NCI-H345 treated with DMSO at 0.1 percent for 48 hours (cell line): ENCODE results near the gene TFAP2C.
A peak's percentile ranks its signal among the peaks of the same experiment; 100 is the strongest.

Experiments used
- DNase-seq: peaks from one replicate; lab custom pipeline; 2025; ENCODE audit not compliant: unreplicated experiment; lab: John Stamatoyannopoulos, UW

TFAP2C gene

GRCh38 chr20:56628873-56629463 lies at the start of gene TFAP2C:
TFAP2C (plus strand) TSS chr20:56629306; CDS start chr20:56629545, 239 bp downstream.
- DNase-seq: peak; percentile 77

- no peak for DNase-seq
Measured at GRCh38 chr20:56580226-56580625, 48.9 kb upstream of the TFAP2C start.

GRCh38 chr20:56581701-56582100 lies 47.4 kb upstream of the TFAP2C start:
- no peak for DNase-seq

GRCh38 chr20:56582542-56582941 lies 46.6 kb upstream of the TFAP2C start:
- no peak for DNase-seq

- no peak for DNase-seq
Measured at GRCh38 chr20:56584916-56585315, 44.2 kb upstream of the TFAP2C start.

- DNase-seq: no peak
Measured at GRCh38 chr20:56587307-56588041, 41.6 kb upstream of the TFAP2C start.

GRCh38 chr20:56588996-56589395 lies 40.1 kb upstream of the TFAP2C start:
- no peak for DNase-seq

- DNase-seq: no peak
Measured at GRCh38 chr20:56589633-56590032, 39.5 kb upstream of the TFAP2C start.

- DNase-seq: no peak
Measured at GRCh38 chr20:56590888-56591287, 38.2 kb upstream of the TFAP2C start.

GRCh38 chr20:56592211-56592610 lies 36.9 kb upstream of the TFAP2C start:
- no peak for DNase-seq

- no peak for DNase-seq
Measured at GRCh38 chr20:56592817-56593216, 36.3 kb upstream of the TFAP2C start.

GRCh38 chr20:56595746-56596475 lies 33.2 kb upstream of the TFAP2C start:
- peak; percentile 35 for DNase-seq

GRCh38 chr20:56601166-56601565 lies 27.9 kb upstream of the TFAP2C start:
- DNase-seq: no peak

GRCh38 chr20:56604673-56605072 lies 24.4 kb upstream of the TFAP2C start:
- DNase-seq: no peak

GRCh38 chr20:56605261-56605996 lies 23.7 kb upstream of the TFAP2C start:
- DNase-seq: no peak

- DNase-seq: no peak
Measured at GRCh38 chr20:56606174-56606945, 22.7 kb upstream of the TFAP2C start.

GRCh38 chr20:56607061-56607704 lies 21.9 kb upstream of the TFAP2C start:
- DNase-seq: no peak

- DNase-seq: no peak
Measured at GRCh38 chr20:56608376-56608775, 20.7 kb upstream of the TFAP2C start.

- DNase-seq: no peak
Measured at GRCh38 chr20:56609321-56609720, 19.8 kb upstream of the TFAP2C start.

GRCh38 chr20:56610098-56610497 lies 19.0 kb upstream of the TFAP2C start:
- DNase-seq: no peak
